NCI-H2029 treated with DMSO at 0.1 percent for 48 hours (cell line): ENCODE data around the gene ZCCHC2.

ENCODE experiments used
- DNase-seq: peaks from one replicate; lab custom pipeline; 2025; lab: John Stamatoyannopoulos, UW

ZCCHC2 gene

DNA sequence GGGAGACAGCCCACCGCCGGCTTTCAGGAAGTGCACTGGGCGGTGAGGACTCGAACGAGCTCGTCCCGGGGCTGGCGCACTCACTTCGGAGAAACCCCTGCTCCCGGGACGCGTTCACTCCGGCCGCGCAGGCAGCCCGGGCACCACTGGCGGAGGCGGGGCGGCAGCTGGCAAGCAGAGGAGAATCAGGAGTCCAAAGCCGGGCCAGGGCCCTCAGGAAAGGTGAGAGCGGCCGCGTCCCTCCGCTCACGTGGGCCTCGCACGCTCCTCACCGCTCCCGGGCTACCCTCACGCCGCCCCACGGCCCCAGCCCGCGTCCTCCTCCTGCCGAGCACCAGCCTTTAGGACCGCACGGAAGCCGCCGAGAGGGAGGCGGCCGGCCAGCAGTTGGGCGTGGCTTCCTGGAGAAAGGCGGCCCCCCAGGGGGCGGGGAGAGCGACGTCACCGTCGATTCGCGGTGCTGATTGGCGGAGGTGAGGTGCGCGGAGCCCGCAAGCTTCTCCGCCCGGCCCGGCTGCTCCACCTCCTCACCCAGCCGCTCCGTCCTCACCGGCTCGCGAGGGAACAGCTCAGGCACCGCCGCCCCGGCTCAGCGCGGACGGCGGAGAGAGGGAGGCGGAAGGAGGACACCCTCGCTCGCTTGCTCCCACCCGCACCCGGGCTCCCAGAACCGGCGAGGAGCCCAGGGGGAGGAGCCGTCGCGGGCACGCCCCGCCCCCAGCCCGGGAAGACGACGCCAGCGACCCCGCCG, at the start of gene ZCCHC2:
TSS of gene ZCCHC2 (plus strand) at position 522 of the 751 bp plus-strand sequence. CDS start 400 bp downstream, outside the sequence.
- DNase-seq, result peak; percentile 54

DNA sequence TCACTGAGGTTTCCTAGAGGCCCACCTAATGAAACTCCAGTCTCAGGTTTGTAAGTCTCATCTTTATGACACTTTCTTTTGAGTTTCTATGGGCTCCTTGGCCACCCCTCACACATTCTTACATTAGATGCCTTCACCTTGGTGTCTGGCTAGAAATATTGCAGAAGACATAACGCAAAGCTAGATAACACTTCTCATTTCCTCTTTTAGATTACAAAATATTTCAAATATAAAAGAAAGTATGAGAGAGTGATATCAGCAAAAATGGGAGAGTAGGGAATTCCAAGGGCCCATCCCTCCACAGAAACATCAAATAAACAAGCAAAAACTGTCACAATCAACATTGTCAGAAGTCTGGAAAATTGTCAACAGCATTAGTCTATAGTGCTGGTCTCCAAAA, 43.3 kb upstream of the ZCCHC2 start:
- no peak for DNase-seq

DNA sequence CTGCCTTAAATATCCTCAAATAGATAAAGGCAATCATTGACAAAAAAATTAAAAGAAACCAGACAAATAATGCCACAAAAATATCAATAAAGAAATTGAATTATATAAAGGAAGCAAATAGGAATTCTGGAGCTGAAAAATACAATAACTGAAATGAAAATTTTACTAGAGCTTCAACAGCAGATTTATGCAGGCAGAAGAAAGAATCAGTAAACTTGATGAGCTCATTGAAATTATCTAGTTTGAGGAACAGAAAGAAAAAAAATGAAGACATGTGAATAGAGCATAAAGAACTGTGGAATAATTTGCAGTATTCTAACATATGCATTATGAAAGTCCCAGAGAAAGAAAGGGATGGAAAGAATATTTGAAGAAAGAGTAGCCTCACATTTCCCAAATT, 41.9 kb upstream of the ZCCHC2 start:
- DNase-seq, result no peak

DNA sequence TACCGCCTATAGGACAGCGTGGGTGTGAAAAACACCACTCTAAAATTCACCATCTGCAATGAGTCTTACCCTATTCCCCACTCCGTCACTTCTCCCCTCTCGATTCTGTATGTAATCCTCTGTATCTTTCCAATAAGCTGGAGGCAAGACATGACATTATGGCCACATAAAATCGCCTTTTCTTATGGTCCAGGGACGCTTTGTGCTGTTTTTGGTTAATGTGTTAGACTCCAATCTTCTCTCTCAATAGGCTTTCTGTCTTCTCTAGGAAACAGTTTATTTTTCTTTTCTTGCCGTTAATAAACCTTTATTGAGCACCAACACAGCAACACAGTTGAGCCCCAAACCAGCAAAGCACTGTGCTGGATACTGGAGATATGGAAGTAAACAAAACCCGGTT, 37.9 kb upstream of the ZCCHC2 start:
- DNase-seq, result no peak

DNA sequence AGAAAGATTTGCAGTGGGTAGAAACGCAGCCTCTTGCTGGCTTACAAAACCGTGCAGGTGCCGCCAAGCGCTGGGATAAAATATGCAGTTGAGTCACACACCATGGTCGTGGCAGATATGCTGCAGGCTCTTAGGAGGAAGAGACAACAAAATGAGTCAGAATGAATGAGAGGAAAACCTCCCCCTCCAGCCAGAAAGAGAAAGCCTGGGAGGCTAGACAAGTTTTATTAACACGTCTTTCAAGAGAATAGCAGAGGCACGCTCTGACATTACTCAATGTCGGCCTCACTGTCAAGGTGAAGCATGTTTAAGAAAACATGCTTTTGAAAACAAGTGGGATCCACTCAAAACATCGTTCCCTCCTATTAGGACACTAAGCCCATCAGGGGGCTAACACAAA, 37.1 kb upstream of the ZCCHC2 start:
- no peak for DNase-seq

DNA sequence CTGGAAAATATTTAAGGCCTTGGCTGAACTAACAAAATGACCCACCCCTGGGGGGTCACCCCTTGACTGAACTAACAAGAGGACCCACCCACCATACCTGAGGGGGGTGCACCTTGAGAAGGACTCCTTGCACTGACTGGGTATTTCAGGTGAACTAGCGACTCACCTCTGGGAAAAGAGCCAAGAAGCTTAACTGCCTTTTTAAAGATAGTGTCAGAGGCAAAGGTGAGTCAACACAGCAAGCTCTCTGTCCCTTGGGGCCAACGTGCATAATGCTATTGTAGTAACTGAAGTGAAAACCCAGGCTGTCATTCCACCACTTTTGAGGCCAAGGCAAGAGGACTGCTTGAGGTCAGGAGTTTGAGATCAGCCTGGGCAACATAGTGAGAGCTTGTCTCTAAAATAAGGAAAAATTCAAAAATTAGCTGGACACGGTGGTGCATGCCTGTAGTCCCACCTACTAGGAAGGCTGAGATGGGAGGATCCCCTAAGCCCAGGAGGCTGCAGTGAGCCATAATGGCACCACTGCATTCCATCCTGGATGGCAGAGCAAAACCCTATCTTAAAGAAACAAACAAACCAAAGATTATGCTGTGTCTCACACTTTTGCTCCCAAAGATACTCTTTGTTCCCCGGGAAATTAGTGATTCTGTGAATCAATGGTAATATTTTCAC, 36.4 kb upstream of the ZCCHC2 start:
- DNase-seq, result peak; percentile 2

DNA sequence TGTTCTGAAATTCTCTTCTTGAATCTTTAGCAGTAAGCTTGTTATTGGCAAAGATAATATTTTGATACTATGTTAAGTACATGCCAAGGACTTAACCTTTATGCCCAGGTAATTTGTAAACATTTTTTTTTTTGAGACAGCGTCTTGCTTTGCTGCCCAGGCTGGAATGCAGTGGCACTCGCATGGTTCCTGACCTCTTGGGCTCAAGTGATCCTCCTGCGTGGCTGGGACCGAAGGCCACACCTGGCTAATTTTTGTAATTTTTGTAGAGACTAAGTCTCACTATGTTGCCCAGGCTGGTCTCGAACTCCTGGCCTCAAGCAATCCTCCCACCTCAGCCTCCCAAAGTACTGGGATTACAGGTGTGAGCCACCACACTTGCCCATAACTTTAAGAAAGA, 35.7 kb upstream of the ZCCHC2 start:
- no peak for DNase-seq

DNA sequence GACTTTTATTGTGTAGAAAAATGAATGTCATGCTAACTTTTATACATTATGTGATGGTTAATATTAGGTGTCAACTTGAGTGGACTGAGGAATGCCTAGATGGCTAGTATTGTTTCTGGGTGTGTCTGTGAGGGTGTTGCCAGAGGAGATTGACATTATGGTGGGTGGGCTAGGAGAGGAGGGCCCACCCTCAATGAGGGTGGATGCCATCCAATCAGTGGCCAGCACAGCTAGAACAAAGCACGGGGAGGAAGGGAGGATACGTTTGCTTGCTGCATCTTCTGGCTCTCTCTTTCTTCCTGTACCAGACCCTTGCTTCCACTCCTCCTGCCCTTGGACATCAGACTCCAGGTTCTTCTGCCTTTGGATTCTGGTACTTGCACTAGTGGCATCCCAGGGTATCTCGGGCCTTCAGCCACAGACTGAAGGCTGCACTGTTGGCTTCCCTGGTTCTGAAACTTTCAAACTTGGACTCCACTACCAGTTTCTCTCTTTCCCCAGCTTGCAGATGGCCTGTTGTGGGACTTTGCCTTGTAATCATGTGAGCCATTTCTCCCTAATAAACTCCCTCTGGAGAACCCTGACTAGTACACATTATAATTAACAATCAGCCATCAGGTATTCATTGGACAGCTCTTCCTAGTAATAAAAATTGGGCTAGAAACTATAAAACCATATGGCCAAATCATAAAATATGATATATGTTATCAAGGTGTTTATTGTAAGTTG, 31.7 kb upstream of the ZCCHC2 start:
- no peak for DNase-seq

DNA sequence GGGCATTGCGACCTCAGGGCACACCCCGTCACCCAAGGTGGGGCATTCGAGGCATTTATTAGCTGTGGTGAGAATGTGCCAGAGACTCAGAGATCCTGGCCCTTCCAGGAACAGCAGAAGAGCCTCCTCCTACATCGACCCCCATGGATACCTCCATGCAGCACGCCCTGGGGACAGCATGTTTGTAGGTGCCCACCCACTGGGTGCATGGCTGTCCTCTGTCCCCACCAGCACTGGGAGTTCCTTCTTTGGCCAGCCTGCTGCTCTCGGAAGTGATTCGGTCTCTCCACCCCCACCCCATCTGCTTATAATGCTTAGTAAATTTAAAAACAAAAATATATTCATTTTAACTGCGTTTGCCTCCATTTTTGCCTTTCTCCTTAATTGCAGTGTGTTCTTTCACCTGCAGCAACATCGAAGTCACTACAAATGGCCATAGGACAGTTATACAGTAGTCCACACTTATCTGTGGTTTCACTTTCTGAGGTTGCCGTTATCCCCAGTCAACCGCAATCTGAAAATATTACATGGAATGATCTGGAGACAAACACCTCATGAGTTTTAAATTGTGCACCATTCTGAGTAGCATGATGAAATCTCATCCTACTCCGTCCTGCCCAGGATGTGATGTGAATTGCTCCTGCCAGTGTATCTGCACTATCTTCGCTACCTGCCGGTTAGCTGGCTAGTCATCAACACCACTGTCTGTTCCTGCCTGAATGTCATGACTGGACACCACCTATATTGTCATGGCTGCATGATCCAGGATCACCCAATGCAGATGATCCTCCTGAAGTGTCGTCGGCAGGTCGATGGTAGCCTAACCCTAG, 29.6 kb upstream of the ZCCHC2 start:
- no peak for DNase-seq

DNA sequence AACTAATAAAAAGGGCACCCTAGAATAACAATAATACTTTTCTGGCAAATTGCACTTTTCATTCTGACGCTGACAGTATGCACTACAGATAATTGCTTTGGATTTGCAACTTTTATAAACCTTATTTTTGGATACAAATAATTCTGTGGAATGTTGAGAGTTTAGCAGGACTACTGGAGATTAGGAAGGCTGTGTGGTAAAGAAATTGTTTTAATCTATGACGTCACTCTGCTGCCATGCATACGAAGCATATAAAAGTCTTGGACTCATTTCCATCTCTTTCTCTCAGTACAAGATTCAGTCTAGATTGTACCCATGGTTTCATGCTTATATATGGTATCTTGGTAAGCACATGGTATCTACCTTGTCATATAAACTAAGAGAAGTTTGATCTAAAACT, 28.1 kb upstream of the ZCCHC2 start:
- DNase-seq, result no peak

DNA sequence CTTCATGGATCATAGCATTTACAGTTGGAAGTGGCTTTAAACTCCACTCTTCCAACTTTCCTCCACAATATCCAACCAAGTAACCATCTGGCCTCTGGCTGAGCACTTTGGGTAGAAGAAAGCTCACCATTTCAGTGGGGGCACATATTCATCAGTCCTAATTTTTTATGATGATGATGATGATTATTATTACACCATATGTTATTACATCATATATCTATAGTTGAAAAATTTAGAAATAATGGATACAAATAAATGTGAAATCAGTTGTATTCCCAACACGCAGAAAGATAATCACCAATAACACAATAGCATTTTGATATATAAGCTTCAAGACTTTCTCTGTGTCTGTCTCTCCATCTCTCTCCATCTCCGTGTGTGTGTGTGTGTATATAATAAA, 26.6 kb upstream of the ZCCHC2 start:
- DNase-seq, result no peak

DNA sequence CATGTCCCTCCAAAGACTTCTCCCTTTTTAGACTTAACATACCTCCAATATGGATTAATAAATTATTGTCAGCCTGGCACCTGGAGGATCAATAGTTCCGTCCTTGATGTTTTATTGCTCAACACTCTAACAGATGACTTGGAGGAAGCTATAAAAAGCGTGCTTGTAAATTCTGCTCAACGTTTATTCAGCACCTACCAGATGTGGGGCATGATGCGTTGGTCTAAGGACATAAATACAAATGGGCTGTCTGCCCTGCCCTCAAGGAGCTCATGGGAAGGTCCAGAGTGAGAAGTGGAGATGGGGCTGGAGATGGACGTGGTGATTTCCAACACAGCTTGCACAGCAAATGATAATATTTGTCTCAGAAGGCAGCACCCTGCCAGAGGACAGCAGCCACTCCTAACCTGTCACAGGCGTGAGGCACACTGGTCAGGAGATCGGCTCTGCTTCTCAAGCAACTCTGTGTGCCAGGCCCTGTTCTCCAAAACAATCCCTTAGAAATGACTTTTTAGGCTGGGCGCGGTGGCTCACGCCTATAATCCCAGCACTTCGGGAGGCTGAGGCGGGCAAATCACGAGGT, 25.5 kb upstream of the ZCCHC2 start:
- DNase-seq, result no peak

DNA sequence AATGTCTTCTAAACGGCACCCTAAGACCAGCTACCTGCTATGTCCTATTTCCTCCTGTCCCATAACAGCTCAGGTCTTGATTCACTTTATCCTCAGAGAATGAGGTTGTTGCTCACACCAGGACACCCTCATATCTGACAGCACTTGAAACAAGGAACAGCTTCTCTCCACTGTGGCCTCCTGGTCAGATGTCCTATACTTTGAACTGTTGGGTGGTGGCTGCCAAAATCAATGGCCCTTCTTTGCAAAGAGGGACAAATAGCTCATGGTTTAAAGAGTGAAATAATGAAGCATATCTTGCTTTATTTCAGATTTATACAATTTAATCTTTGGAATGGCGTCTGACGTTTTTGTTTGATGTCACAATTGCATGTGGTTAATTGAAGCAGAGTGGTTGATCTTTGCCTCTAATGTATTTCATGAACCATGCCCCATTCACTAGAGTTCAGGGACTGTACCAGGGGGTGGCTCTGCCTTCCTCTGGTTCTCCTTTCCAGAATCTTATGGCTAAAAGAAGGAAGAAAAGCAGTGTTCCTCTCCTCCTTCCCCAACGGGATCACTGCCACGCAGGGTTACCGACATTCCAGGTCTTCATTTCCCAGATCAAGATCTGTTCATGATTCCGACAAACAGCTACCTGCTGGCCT, 24.1 kb upstream of the ZCCHC2 start:
- no peak for DNase-seq

DNA sequence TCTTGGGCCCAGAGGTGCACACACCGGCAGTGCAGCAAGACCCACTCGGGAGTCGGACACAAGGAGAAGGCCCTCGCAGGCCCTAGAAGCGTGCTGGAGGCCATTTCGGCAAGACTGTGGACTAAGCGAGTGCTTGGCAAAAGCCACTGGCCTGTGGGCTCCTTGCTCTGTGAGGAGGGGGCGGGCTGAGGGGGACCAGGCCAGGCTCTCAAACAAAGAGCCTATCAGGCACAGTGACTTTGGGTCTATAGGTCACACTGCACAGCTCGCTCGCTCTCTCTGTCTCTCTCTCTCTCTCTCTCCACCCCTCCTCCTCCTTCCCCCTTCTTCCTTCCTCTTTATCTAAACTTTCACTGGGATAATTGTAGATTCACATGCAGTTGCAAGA, 23.6 kb upstream of the ZCCHC2 start:
- DNase-seq, result no peak

DNA sequence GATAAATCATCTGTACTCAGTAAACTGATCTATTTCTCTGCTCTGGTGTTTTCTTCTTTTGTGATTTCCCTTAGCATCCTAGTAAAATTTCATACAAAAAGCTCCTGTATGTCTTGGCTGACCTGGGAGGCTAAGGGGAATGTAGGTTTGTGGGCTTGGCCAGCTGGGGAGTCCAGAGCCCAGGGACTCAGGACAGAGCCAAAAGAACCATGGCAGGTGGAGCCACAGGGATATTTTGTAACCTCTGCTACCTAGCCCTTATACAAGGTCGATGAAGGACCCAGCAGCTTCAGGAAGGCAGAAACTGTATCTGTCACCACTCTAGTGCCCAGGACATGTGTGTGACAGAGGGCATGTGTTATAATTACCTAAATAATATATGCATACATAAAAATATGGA, 22.7 kb upstream of the ZCCHC2 start:
- DNase-seq, result no peak

DNA sequence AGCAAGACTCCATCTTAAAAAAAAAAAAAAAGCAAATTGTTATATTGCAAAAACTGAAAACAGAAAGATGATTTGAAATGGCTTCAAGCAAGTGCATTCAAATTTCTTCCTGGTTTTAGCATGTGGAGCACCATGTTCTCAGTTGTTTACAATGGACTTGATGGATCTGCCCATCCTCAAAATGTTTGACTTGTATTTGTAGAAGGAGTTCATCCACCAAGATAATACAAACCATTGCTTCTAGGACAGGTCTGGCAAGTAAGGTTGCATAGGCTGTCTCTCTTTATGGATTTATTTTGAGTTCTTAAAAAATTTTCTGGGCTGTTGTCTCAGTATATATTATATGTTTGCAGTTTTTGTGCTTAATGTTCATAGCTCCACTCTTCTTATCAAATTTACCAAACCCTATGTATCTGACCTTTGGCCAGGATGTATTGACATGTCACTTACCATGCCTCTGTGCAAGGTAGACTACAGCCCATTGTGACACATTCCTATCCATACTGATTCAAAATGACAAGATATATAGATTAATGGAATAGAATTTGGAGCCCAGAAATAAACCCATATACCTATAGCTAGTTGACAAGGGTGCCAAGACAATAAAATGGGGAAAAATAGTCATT, 21.7 kb upstream of the ZCCHC2 start:
- no peak for DNase-seq

DNA sequence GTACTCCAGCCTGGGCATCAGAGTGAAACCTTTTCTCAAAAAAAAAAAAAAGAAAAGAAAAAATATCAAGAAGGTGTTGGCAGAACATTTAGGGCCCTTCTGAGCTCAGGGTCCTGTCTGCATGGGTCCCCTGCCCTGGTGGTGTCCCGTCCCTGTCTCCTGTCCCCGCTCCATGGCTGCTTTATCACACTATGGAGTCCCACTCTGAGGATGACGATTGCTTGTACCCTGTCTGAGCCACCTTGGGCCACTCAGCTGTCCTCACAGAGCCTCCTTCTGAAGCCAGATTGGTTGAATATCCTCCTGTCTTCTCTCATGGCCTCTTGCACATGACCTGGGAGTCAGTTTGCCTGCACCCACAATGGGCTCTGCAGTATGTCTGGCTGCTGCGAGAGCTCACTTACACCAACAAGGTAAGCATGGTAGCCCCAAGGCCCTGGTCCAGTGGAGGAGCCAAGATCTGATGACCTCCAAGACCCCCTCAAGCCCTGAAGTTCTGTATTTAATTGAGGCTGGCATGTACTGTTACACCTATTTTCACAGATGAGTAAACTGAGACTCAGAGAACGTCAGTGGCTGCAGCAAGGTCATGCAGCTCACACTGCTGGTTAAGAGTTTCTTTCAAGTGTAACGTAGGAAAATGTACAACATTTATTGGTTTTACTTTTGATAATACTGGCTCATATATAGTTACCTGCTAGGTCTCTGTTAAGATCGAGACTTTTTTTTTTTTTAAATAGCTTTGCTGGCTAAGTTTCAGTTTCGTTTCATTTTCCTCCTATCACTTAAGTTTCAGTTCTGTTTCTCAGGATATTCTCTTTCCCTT, 16.9 kb upstream of the ZCCHC2 start:
- DNase-seq, result no peak

DNA sequence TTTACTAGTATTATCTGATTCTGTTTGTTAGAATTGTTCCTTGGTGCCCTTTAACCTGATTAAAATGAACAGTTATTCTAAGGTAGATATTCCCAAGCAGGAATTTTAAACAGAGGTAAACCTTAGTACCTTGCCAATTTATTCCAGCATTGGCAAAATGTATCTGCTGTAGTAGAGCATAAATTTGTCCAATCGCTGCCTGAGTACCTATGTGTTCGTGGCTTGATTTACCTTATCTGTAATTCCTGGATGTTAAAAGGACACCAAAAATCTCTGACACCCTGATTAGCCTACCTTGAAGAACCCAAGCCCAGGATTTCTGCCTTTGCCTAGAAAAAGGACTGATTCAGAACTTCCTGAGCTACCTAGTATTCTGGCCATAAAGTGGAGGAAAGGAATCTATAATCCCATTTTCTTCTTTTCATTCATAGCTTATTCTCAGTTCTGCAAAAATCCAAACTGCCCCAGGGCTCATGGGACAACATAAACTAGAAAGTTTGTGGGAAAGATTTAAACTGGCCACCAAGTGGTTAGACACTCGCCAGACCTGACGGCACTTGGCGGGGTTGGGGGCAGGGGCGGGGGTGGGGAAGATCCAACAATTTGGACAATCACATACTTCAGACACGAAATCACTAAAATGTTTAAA, 16.2 kb upstream of the ZCCHC2 start:
- no peak for DNase-seq

DNA sequence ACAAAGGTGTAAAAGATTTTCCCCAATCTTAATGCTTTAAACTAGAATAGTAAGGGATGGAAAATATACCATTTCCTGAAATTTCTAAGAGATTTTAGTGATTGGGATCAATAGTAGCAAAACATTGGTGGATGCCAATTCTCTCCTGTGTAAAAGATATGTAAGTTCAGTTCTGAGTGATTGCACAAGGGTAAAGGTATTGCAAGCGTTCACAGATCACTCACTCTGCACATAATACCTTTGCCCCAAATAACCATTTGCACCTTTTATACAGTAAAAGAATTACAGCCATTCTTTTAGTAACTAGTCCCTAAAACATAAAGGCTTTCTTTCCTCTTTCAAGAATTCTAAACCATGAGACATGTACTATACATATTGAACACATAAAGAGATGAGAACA, 13.0 kb upstream of the ZCCHC2 start:
- DNase-seq, result no peak

DNA sequence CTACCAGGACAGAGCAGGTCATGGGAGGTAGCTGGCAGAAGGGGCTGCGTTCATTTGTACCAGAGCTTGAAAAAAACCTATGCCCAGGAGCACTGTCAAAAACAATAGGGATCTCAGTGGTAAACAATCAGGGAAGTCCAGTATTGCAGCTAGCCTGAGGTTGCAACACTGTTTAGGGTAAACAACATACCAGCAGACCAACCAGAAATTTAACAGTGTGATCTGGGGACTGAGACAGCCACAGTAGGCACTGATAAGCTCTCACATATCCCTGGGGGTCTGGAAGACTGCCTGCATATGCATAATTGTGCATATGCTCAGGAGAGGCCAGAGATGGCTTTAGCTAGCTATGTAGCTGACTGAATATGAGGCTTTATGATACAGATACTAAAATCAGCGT, 12.0 kb upstream of the ZCCHC2 start:
- DNase-seq, result no peak
